HG03139 (cell line): ENCODE data around the gene LTA.
"Not testable (repeated sequence)": the region's sequence is repeated elsewhere in the genome, so short reads cannot be mapped to it uniquely, and the experiment has no call there.

ENCODE experiments used
- ATAC-seq: cut with Tn5 transposase; IDR thresholded peaks from one replicate; pipeline ENCODE4 v1.9.1; 2021; ENCODE audit not compliant: unreplicated experiment

LTA gene

GRCh38 chr6:31586599-31587281 lies 14.7 kb downstream of the LTA start:
- ATAC-seq = no peak

- no peak for ATAC-seq
Observed at GRCh38 chr6:31587791-31588777, 16.0 kb downstream of the LTA start.

GRCh38 chr6:31588871-31589650 lies 17.0 kb downstream of the LTA start:
- no peak for ATAC-seq

GRCh38 chr6:31590691-31591090 lies 18.6 kb downstream of the LTA start:
- not testable (repeated sequence) for ATAC-seq

- no peak for ATAC-seq
Observed at GRCh38 chr6:31592396-31592771, 20.3 kb downstream of the LTA start.

- ATAC-seq = no peak
Observed at GRCh38 chr6:31597006-31597405, 24.9 kb downstream of the LTA start.

GRCh38 chr6:31607317-31607716 lies 35.2 kb downstream of the LTA start:
- no peak for ATAC-seq

- no peak for ATAC-seq
Observed at GRCh38 chr6:31609519-31610406, 37.7 kb downstream of the LTA start.

GRCh38 chr6:31610968-31611367 lies 38.9 kb downstream of the LTA start:
- no peak for ATAC-seq

- ATAC-seq = no peak
Observed at GRCh38 chr6:31614075-31614619, 42.1 kb downstream of the LTA start.

- ATAC-seq = no peak
Observed at GRCh38 chr6:31614684-31615578, 42.8 kb downstream of the LTA start, which contains the start of gene AIF1. Gene AIF1, plus strand, starts transcription at chr6:31615234. Its CDS starts 96 bp downstream, at chr6:31615330.

GRCh38 chr6:31615748-31616147 lies 43.7 kb downstream of the LTA start:
- ATAC-seq = no peak

- no peak for ATAC-seq
Observed at GRCh38 chr6:31617010-31617409, 44.9 kb downstream of the LTA start.

GRCh38 chr6:31619805-31620585 lies 47.9 kb downstream of the LTA start:
- peak; percentile 60 for ATAC-seq

GRCh38 chr6:31620586-31621319 lies 48.7 kb downstream of the LTA start, which contains the start of gene PRRC2A:
Gene PRRC2A, plus strand, starts transcription at chr6:31620715. Its CDS starts 2,075 bp downstream, at chr6:31622790.
- ATAC-seq = peak; percentile 64

- no peak for ATAC-seq
Observed at GRCh38 chr6:31621320-31621939, 49.3 kb downstream of the LTA start.

- ATAC-seq = no peak
Observed at GRCh38 chr6:31621991-31622390, 49.9 kb downstream of the LTA start.
